Stimulated activated naive CD8-positive, alpha-beta T cell treated with anti-CD3 and anti-CD28 coated beads, Interleukin-15, Interleukin-2, amounts not matched to agents 100 ng/mL and 50 ng/mL, for 24 hours (primary cell): ENCODE results near the gene NUTM2B.
"Not testable (repeated sequence)": the region's sequence is repeated elsewhere in the genome, so short reads cannot be mapped to it uniquely, and the experiment has no call there.

Experiments
- H3K27ac Mint-ChIP-seq: one replicate; pipeline ENCODE4 v1.8.0; 2021; ENCODE audit warnings: mild to moderate bottlenecking, mixed read lengths
- H3K27me3 Mint-ChIP-seq: one replicate; pipeline ENCODE4 v1.8.0; 2021; ENCODE audit warnings: mixed read lengths
- H3K36me3 Mint-ChIP-seq: one replicate; pipeline ENCODE4 v1.8.0; 2021; ENCODE audit warnings: low read depth, mixed read lengths
- H3K4me1 Mint-ChIP-seq: one replicate; pipeline ENCODE4 v1.8.0; 2021; ENCODE audit warnings: low read depth, mixed read lengths
- H3K4me3 Mint-ChIP-seq: one replicate; pipeline ENCODE4 v1.8.0; 2021; ENCODE audit warnings: mild to moderate bottlenecking, mixed read lengths
- H3K9me3 Mint-ChIP-seq: one replicate; pipeline ENCODE4 v1.8.0; 2021; ENCODE audit warnings: mixed read lengths

NUTM2B gene, protein sequence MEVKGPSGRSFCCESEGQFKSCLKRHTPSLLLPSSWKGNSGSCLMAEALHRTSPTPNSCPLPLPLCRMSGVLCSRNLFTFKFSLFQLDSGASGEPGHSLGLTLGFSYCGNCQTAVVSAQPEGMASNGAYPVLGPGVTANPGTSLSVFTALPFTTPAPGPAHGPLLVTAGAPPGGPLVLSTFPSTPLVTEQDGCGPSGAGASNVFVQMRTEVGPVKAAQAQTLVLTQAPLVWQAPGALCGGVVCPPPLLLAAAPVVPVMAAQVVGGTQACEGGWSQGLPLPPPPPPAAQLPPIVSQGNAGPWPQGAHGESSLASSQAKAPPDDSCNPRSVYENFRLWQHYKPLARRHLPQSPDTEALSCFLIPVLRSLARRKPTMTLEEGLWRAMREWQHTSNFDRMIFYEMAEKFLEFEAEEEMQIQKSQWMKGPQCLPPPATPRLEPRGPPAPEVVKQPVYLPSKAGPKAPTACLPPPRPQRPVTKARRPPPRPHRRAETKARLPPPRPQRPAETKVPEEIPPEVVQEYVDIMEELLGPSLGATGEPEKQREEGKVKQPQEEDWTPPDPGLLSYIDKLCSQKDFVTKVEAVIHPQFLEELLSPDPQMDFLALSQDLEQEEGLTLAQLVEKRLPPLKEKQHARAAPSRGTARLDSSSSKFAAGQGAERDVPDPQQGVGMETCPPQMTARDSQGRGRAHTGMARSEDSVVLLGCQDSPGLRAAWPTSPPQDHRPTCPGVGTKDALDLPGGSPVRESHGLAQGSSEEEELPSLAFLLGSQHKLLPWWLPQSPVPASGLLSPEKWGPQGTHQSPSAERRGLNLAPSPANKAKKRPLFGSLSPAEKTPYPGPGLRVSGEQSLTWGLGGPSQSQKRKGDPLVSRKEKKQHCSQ

DNA sequence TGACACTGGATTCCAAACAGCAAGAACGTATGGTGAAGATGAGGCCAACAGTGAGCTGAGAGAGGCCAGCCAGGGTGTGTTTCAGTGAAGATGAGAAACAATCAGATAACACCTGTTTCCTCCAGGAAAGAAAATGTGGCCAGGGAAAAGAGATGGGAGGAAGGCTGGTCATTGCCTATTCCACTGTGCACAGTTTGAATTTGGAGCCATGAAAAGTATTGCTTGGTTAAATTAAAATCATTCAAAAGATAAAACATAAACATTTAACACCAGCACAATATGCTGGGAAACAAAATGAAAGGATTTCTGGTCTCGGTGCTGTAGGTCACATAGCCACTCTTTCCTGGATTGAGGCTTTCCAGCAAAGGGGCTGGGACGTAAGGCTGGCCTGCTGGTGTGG, at the start of gene NUTM2B:
NUTM2B (plus strand) TSS at position 301 of the 400 bp plus-strand sequence. CDS start 383 bp downstream, outside the sequence.
- not testable (repeated sequence) for H3K36me3 Mint-ChIP-seq, H3K4me1 Mint-ChIP-seq, H3K27ac Mint-ChIP-seq, H3K4me3 Mint-ChIP-seq, H3K9me3 Mint-ChIP-seq, H3K27me3 Mint-ChIP-seq

DNA sequence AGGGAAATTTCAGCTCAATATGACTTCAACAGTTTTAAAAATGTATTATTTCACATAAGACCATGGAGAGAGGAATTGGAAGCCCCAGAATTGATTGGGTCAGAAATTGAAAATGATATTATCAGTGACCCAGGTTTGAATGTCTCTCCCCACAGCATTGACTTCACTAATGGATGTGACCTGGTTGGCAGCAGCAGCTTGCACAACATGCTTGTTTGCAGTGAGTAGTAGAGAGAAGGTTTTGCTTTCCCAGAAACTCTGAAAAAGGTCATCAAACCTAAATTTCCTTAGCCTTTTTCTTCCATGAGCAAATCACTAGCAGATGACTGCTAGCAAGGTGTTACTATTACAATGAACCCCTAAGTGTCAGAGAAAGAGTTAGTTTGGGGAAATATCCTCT, 39.7 kb upstream of the NUTM2B start:
- H3K27ac Mint-ChIP-seq, H3K4me1 Mint-ChIP-seq, H3K4me3 Mint-ChIP-seq, H3K36me3 Mint-ChIP-seq, H3K27me3 Mint-ChIP-seq, H3K9me3 Mint-ChIP-seq: not testable (repeated sequence)

DNA sequence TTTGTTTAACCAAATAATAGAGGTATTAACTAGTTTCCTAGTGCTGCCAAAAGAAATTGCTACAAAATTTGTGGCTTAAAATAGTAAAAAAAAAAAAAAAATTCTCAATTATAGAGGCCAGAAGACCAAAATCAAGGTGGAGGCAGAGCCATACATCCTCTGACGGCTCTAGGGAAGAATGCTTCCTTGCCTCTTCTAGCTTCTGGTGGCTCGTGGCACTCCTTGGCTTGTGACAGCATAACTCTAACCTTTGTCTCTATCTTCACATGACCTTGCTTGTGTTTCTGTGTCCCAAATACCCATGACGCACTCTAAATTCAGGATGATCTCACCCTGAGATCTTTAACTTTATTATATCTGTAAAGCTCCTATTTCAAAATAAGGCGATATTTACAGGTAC, 38.3 kb upstream of the NUTM2B start:
- not testable (repeated sequence) for H3K4me1 Mint-ChIP-seq, H3K27me3 Mint-ChIP-seq, H3K36me3 Mint-ChIP-seq, H3K4me3 Mint-ChIP-seq, H3K9me3 Mint-ChIP-seq, H3K27ac Mint-ChIP-seq

DNA sequence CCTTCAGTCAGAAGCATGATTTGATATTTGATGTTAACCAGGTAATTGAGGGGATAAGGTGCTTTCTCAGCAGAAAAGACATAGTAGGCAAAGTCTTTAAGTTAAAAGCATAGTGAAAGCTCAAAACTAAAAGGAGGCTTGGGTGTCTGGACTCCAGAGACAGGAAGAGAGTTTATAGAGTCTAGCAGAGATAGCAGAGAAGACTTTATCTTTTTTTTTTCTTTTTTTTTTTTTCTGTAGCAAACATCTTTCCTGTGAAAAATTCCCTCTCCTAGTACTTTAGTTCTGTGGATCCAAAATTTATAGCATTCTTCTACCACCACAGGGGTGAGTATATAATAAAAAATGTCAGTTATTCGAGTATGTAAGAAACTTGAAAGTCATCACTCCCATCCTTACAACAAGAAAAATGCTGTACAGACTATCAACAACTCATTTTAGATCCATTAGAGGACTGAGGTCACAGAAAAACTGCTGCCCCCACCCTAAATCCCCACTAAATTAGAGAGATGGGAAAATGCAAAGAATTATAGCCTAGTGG, 33.7 kb upstream of the NUTM2B start:
- H3K27me3 Mint-ChIP-seq, H3K9me3 Mint-ChIP-seq, H3K27ac Mint-ChIP-seq, H3K36me3 Mint-ChIP-seq, H3K4me1 Mint-ChIP-seq, H3K4me3 Mint-ChIP-seq: not testable (repeated sequence)

DNA sequence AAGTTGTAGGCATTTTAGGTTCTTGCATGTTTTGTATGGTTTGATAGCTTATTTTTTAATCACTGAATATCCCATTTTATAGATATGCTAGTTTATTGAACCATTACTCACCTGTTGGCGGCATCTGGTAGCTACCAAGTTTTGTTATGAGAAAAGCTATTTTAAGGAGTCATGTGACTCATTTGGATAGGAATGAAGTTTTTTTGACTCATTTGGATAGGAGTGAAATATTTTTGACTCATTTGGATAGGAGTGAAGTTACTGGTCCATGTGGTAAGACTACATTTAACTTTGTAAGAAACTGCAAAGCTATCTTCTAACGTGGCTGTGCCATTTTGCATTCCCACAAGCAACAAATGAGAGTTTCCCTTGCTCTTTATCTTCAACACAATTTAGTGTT, 28.1 kb upstream of the NUTM2B start:
- not testable (repeated sequence) for H3K9me3 Mint-ChIP-seq, H3K4me3 Mint-ChIP-seq, H3K27me3 Mint-ChIP-seq, H3K27ac Mint-ChIP-seq, H3K36me3 Mint-ChIP-seq, H3K4me1 Mint-ChIP-seq

DNA sequence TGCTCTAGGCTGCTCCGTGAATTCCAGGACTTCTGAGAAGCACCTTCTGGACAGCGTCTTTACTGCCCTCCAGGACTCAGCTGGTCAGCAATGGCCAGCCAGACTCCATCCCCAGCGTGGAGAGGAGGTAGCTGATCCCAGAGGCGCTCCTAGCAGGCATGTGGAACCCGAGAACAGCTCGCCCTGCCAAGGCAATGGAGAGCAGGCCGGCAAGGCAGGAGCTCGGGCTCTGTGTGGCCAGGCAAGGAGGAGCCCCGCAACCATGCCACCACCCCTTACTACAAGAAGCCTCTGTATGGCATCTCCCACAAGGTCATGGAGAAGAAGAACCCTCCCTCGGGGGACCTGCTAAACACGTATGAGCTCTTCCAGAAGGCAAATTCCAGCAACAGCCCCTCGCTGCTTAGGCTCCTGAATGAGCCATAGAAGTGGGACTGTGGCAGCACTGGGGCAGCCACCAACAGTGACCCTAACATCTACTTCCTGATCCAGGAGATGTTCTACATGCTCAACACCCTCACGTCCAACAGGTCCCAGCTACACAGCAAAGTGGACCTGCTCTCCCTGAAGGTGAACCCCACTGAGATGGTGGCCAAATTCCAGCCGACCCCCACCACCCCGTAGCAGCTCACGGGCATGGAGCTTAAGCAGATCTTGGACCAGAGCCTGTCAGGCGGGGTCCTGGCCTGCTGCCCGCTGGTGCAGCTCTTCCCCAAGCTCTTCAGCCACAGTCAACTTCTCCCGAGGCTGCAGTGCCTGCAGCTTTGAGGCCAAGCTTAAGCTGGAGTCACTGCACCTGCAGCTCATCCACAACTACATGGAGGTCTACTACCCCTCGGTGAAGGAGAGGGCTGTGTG, 19.8 kb upstream of the NUTM2B start:
- not testable (repeated sequence) for H3K9me3 Mint-ChIP-seq, H3K36me3 Mint-ChIP-seq, H3K4me3 Mint-ChIP-seq, H3K27ac Mint-ChIP-seq, H3K4me1 Mint-ChIP-seq, H3K27me3 Mint-ChIP-seq

DNA sequence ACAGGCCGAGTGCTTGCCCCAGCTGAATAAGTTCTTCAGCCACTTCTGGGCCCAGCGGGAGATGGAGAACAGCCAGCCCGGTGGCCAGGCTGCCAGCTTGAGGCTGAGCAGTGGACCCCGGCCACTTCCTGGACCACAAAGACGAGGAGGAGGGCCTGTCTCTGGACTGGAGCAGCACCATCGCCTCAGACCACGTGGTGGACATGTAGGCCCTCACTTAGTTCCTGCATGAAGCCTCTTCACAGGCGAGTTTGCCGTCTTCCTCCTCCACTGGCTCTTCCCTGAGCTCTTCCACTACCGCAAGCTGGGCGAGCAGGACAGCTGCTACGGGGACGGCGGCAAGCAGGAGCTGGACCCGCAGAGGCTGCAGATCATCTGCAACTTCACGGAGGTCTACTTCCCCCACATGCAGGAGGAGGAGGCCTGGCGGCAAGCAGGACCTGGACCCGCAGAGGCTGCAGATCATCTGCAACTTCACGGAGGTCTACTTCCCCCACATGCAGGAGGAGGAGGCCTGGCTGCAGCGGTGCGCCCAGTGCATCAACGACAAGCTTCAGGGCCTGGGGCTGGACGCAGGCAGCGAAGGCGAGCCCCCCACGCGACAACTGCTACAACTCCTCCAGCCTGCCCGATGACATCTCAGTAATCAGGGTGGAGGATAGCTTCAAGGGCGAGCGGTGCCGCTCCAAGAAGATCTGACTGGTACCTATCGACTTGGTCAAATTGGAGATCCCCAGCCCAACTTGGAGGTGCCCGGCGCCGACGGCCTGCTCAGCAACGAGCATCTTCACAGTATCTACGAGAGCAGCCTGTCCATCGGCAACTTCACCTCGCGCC, 18.9 kb upstream of the NUTM2B start:
- H3K4me1 Mint-ChIP-seq, H3K9me3 Mint-ChIP-seq, H3K27me3 Mint-ChIP-seq, H3K27ac Mint-ChIP-seq, H3K4me3 Mint-ChIP-seq, H3K36me3 Mint-ChIP-seq: not testable (repeated sequence)

DNA sequence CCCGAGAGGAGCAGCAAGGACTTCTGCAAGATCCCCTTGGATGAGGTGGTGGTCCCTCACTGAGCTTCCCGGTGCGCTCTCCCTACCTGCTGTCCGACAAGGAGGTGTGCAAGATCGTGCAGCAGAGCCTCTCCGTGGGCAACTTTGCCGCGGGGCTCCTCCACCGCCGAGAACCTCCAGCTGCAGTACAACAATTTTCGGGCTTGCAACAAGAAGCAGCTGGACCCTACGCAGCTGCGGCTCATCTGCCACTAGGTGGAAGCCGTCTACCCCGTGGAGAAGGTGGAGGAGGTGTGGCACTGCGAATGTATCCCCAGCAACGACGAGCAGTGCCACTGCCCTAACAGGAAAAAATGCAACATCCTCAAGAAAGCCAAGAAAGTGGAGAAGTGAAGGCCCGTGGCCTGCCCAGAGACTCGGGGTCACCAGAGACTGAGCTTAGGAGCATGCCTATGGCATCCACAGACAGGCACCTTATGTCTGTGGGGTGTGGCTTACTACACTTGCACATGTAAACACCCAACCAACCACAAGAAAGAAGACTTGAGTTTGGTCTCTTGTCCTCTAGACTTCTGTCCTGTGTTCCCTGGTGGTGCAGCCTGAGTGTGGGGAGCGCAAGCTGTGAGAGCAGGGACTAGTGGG, 17.9 kb upstream of the NUTM2B start:
- H3K4me1 Mint-ChIP-seq, H3K9me3 Mint-ChIP-seq, H3K27me3 Mint-ChIP-seq, H3K4me3 Mint-ChIP-seq, H3K27ac Mint-ChIP-seq, H3K36me3 Mint-ChIP-seq: not testable (repeated sequence)

DNA sequence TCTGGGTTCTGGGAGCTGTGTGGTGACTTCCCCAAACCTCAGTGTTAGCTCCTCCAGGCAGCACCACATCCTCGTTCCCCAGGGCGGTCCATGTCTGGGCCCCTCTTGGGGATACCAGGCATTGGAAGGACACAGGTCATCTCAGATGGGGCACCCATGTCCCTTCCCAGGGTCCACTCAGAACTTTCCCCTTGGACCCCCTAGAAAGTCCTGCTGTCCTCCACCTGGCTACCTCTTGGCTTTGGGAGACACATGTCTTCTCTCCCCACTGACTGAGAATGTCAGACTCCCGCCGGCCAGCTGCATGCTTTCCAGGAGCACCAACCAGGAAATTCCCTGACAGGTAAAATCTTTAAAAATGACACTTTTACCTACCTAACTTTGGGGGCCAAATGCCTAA, 16.4 kb upstream of the NUTM2B start:
- not testable (repeated sequence) for H3K27ac Mint-ChIP-seq, H3K36me3 Mint-ChIP-seq, H3K4me1 Mint-ChIP-seq, H3K9me3 Mint-ChIP-seq, H3K4me3 Mint-ChIP-seq, H3K27me3 Mint-ChIP-seq

DNA sequence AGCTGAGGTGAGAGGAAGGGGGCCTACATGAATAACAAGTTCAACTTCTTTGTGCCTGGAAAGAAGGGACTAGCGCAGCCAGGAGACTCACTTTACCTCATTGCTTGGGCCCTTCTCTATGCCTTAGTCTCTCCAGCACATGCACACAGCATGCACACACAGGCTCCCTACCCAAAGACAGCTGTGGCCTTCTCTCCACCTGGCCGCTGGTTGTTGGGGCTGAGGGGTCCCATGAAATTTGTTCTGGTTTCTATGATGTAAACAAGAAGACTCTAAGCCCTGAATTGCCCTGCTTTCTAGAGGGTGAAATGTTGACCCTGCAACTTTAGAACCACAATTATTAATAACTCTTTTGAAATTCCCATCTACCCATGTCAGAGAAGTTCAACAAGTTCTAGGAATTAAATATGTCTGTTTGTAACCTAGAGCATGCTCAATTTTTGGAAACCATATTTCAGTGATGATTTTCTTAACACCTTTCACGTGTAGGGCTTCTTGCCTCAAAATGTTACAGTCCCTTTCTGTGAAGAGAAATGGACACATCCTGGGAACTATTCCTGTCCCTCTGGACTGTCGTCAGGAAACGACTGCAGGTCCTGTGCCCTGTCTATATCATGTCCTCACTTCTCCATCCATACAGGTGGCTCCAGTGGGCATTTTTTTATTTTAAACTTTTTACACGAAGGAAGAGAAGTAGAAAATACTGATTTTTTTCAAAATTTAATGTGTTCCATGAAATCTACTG, 15.4 kb upstream of the NUTM2B start:
- not testable (repeated sequence) for H3K36me3 Mint-ChIP-seq, H3K27ac Mint-ChIP-seq, H3K4me3 Mint-ChIP-seq, H3K4me1 Mint-ChIP-seq, H3K9me3 Mint-ChIP-seq, H3K27me3 Mint-ChIP-seq

DNA sequence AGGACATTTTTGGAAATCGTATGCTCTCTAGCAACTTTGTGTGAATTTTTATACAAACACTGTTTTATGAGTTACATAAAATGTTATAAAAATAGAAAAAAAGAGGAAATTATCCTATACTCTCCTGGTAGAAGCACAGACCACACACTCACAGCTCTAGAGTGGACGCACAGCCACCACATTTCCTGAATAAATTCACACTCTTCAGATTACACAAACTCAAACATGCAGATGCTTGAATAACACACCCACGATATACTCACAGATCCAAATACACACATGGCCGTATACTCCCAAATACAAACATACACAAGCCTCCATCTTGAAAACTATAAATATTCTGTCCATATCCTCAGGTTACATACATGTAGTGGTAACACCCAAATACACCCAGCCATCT, 14.2 kb upstream of the NUTM2B start:
- not testable (repeated sequence) for H3K4me1 Mint-ChIP-seq, H3K9me3 Mint-ChIP-seq

DNA sequence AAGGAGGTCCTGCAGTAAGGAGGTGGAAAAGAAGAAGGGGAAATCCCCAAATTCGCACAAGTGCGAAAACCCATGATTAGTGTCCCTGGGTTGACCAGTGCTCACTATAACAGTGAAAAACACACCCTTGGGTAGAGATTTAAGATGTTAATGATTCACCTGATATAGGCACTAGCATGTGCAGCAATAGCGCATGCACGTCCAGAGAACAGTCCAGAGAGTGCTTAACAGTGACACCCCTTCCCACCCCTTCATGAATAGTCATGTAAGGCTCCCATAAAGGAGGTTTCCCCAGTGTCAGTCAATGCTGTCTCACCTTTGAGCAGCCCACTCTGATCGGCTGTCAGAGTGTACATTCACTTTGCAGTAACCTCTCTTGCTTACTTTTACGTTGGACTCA, 6.4 kb upstream of the NUTM2B start:
- not testable (repeated sequence) for H3K36me3 Mint-ChIP-seq, H3K9me3 Mint-ChIP-seq, H3K4me1 Mint-ChIP-seq, H3K4me3 Mint-ChIP-seq, H3K27me3 Mint-ChIP-seq, H3K27ac Mint-ChIP-seq

More for the DNA sequence above, 14.2 kb upstream of the NUTM2B start:
- H3K27ac Mint-ChIP-seq, H3K36me3 Mint-ChIP-seq, H3K27me3 Mint-ChIP-seq, H3K4me3 Mint-ChIP-seq: not testable (repeated sequence)

DNA sequence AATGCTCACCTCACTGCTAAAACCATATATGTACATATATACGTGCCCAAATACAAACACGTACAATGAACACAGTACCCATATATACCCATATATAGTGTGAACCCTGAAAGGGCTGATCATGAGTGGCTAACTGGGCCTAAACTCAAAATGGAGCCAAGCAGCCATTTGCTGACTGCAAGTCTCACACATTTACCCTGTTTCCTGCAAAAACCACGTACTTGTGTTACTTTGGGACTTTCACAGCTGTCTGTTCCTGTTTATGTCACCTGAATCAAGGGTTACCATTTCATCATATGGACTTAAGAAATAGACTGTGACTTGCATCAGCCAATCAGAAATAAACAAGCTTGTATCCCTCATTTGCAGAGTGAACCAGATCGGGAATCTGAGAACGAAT, 5.9 kb upstream of the NUTM2B start:
- not testable (repeated sequence) for H3K9me3 Mint-ChIP-seq, H3K27ac Mint-ChIP-seq, H3K4me1 Mint-ChIP-seq, H3K4me3 Mint-ChIP-seq, H3K36me3 Mint-ChIP-seq, H3K27me3 Mint-ChIP-seq
